ENCODE results near the gene CDH4.

DNA sequence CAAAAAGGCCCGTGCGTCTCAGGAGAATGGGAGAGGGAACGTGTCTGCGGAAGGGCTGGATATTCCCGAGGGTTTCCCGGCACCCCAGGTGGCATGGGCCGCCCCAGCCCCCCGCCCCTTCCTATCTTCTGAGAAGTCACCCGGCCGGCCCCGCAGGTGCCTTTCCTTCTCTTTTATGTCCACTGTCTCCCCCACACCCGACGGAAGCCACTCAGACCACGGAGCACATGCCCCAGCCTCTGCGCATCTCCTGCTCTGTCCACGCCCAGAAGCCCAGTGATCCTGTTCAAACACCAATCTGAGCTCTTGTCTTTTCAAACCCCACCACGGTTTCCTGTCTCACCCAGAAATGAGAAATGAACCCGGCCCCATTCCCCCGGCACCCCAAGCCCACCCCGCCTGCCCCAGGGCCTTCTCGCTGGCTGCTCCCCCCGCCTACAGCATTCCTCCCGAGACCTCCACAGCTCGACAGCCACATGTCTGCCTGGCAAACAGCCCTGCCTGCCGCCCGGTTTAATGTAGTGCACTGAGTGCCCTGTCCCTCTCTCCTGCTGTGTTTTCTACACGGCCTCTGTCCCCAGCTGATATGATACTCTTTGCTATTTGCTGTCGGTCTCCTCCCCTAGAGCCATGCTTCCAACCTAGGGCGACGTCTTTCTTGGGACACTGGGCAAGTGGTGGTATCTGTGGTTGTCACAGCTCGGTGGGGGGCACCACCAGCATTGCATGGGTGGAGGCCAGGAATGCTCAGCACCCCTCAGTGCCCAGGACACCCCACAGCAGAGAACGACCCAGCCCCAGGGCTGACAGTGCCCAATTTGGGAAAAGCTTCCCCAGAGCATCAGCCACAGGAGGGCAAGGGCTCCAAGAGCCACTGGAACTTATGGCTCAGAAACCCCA lies 630.9 kb downstream of the CDH4 start:
- no peak for TF ChIP-seq TAF1 (IDR thresholded peaks at IDR 0.05; ENCODE audit: borderline replicate concordance, insufficient read depth, low read length)
- TF ChIP-seq, protein P1, sequence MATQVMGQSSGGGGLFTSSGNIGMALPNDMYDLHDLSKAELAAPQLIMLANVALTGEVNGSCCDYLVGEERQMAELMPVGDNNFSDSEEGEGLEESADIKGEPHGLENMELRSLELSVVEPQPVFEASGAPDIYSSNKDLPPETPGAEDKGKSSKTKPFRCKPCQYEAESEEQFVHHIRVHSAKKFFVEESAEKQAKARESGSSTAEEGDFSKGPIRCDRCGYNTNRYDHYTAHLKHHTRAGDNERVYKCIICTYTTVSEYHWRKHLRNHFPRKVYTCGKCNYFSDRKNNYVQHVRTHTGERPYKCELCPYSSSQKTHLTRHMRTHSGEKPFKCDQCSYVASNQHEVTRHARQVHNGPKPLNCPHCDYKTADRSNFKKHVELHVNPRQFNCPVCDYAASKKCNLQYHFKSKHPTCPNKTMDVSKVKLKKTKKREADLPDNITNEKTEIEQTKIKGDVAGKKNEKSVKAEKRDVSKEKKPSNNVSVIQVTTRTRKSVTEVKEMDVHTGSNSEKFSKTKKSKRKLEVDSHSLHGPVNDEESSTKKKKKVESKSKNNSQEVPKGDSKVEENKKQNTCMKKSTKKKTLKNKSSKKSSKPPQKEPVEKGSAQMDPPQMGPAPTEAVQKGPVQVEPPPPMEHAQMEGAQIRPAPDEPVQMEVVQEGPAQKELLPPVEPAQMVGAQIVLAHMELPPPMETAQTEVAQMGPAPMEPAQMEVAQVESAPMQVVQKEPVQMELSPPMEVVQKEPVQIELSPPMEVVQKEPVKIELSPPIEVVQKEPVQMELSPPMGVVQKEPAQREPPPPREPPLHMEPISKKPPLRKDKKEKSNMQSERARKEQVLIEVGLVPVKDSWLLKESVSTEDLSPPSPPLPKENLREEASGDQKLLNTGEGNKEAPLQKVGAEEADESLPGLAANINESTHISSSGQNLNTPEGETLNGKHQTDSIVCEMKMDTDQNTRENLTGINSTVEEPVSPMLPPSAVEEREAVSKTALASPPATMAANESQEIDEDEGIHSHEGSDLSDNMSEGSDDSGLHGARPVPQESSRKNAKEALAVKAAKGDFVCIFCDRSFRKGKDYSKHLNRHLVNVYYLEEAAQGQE (IDR thresholded peaks at IDR 0.05; ENCODE audit: insufficient read depth in 1 of 2, low read depth in 2 of 2, low read length in 2 of 2) = no peak
- no peak for TF ChIP-seq POLR2AphosphoS5 (IDR thresholded peaks at IDR 0.05; ENCODE audit: low read depth, low read length)

Data from PFSK-1 (cell line).